Stomach (tissue), 9 donors: Measurements from ENCODE around the gene BORCS5. TPM values are rescaled to one million over a fixed set of nuclear protein-coding genes. Genes with fewer than 3 reads are reported as not detected.
A peak's percentile ranks its signal among the peaks of the same experiment; 100 is the strongest.

Experiments used
- DNase-seq, 2 donors: peaks; one replicate each; pipeline versions ENCODE4 v3.0.0 to v3.0.0-alpha.2; 2013 to 2019
- H3K27ac ChIP-seq, 5 donors: fragments of 200-600 bp in 4 of 5; sonication (generic) in 4 of 5; one replicate each; pipeline ENCODE4 v1.5.1; 2013 to 2019; ENCODE audit warnings: mild to moderate bottlenecking in 1 of 5, moderate library complexity in 1 of 5
- H3K27me3 ChIP-seq, 3 donors: fragments of 200-600 bp; sonication (generic); one replicate each; pipeline ENCODE4 v1.5.1; 2017 to 2019; ENCODE audit warnings: mixed run types in 1 of 3
- H3K36me3 ChIP-seq, 4 donors: fragments of 200-600 bp; sonication (generic); 1 replicate in 3 of 4; 2 replicates in 1 of 4; pipeline ENCODE4 v1.5.1; 2016 to 2019
- H3K4me1 ChIP-seq, 4 donors: fragments of 200-600 bp; sonication (generic); one replicate each; pipeline ENCODE4 v1.5.1; 2016 to 2019
- H3K4me3 ChIP-seq, 4 donors: fragments of 200-600 bp; sonication (generic) in 3 of 4; one replicate each; pipeline ENCODE4 v1.5.1; 2016 to 2019; ENCODE audit warnings: mild to moderate bottlenecking in 1 of 4
- H3K9me3 ChIP-seq, 4 donors: fragments of 200-600 bp; sonication (generic); one replicate each; pipeline ENCODE4 v1.5.1; 2016 to 2019
- CTCF ChIP-seq, 7 experiments: fragments of 450-650 bp in 4 of 7; fragments of 200-600 bp in 3 of 7; sonication (generic) in 3 of 7; IDR thresholded peaks; one replicate each; pipeline ENCODE4 v1.5.1; 2016 to 2019; ENCODE audit warnings: antibody characterized with exemption in 7 of 7, control low read depth in 2 of 7, mild to moderate bottlenecking in 1 of 7
- EP300 ChIP-seq: sonication (generic); formaldehyde crosslinking; IDR thresholded peaks from one replicate; pipeline ENCODE4 v1.6.1; 2017; ENCODE audit warnings: antibody characterized with exemption
- POLR2A ChIP-seq, 4 donors: fragments of 450-650 bp; IDR thresholded peaks; one replicate each; pipeline ENCODE4 v1.6.1; 2016; ENCODE audit warnings: antibody characterized with exemption in 4 of 4, control low read depth in 2 of 4, mild to moderate bottlenecking in 1 of 4, moderate library complexity in 1 of 4
- POLR2AphosphoS5 ChIP-seq, 3 donors: sonication (generic); formaldehyde crosslinking; IDR thresholded peaks; one replicate each; pipeline ENCODE4 v1.6.1; 2016; ENCODE audit warnings: antibody characterized with exemption in 3 of 3
- WGBS, 5 donors: extraction: QIAGEN DNeasy Blood & Tissue Kit in 3 of 5; methylation state at CpG; one replicate each; pipeline versions ENCODE4 v1.1.5 to v1.1.7; 2013 to 2018; 5-methylcytosine and 5-hydroxymethylcytosine counted together
- intact Hi-C: fragments of 100-400 bp; cut with DNase I; formaldehyde crosslinking; loops from one replicate; pipeline ENCODE4 v1.15.1; 2023; ENCODE audit warnings: low total_unique reads
- polyA plus RNA-seq, 3 donors: library from polyadenylated mRNA; stranded (reverse); fragments of 200-250 nt; gene quantifications; one replicate each; pipeline ENCODE4 v1.2.3, GENCODE V29; 2013
- total RNA-seq, 5 donors: library from RNA; depleted of rRNA; stranded (reverse); fragments of >200 nt; gene quantifications; one replicate each; pipeline versions ENCODE4 v1.1.0 to v1.2.3, GENCODE V29; 2014 to 2016
- donor health status: healthy with polysubstance abuse.
- donor health status: Bipolar disorder and iron deficiency.
- donor health status: healthy.

Gene BORCS5
- total and polyA plus RNA-seq, 8 donors, result 1.3 to 49.0 (median 7.5) TPM

- TF ChIP-seq POLR2AphosphoS5 (IDR thresholded peaks at IDR 0.05) (no peak), CTCF (IDR thresholded peaks at IDR 0.05) (no peak), POLR2A (IDR thresholded peaks at IDR 0.05) (no peak), EP300 (no peak)
- Histone ChIP-seq H3K27me3 (no peaks in the 10 kb centered on the region), H3K4me3 (no peak overlapping the region), H3K9me3 (no peaks in the 10 kb centered on the region), H3K36me3 (peaks cover 0 to 17% (median 5%) of the 10 kb centered on the region in 4 donors), H3K27ac (no peak overlapping the region), H3K4me1 (peaks cover 5 to 33% (median 9%) of the 10 kb centered on the region in 4 donors)
- WGBS, 5 donors, result 68 to 78% (median 75%) methylated on average over 5 of the region's 5 CpGs
- DNase-seq, result no peak
- intact Hi-C loops, result no loop called here
These were observed 155.2 kb downstream of the BORCS5 start for GRCh38 chr12:12511895-12512711.

- TF ChIP-seq EP300 (no peak), CTCF (IDR thresholded peaks at IDR 0.05) (no peak), POLR2A (IDR thresholded peaks at IDR 0.05) (no peak), POLR2AphosphoS5 (IDR thresholded peaks at IDR 0.05) (no peak)
- DNase-seq, result no peak
- H3K9me3 ChIP-seq, result no peaks in the 10 kb centered on the region
- no peak overlapping the region for H3K27ac ChIP-seq
- H3K36me3 ChIP-seq, result peaks cover 0 to 23% (median 16%) of the 10 kb centered on the region in 4 donors
- intact Hi-C loops, result no loop called here
- no peaks in the 10 kb centered on the region for H3K27me3 ChIP-seq
- no peak overlapping the region for H3K4me3 ChIP-seq
- H3K4me1 ChIP-seq, result peaks cover 0 to 34% (median 4%) of the 10 kb centered on the region in 4 donors
- 77 to 97% (median 94%) methylated on average over 3 of the region's 3 CpGs for WGBS, 5 donors
These were observed 156.6 kb downstream of the BORCS5 start for GRCh38 chr12:12513416-12514006.

- intact Hi-C loops, result no loop called here
- H3K27ac ChIP-seq, result peak overlapping the region in 4 of 5 donors; percentile 48 to 70 (median 64)
- no peaks in the 10 kb centered on the region for H3K9me3 ChIP-seq
- H3K36me3 ChIP-seq, result peaks cover 0 to 30% (median 24%) of the 10 kb centered on the region in 4 donors
- TF ChIP-seq POLR2AphosphoS5 (IDR thresholded peaks at IDR 0.05) (no peak), CTCF (IDR thresholded peaks at IDR 0.05) (no peak), POLR2A (IDR thresholded peaks at IDR 0.05) (no peak), EP300 (no peak)
- no peaks in the 10 kb centered on the region for H3K27me3 ChIP-seq
- no peak for DNase-seq
- 87 to 95% (median 93%) methylated on average over 3 of the region's 3 CpGs for WGBS, 5 donors
- no peak overlapping the region for H3K4me3 ChIP-seq
- H3K4me1 ChIP-seq, result peaks cover 0 to 52% (median 25%) of the 10 kb centered on the region in 4 donors
These were observed 161.6 kb downstream of the BORCS5 start for GRCh38 chr12:12518464-12518845.

GRCh38 chr12:12518919-12519318 lies 162.0 kb downstream of the BORCS5 start:
- no peaks in the 10 kb centered on the region for H3K27me3 ChIP-seq
- WGBS, 5 donors, result 60 to 69% (median 63%) methylated on average over 4 of the region's 4 CpGs
- TF ChIP-seq POLR2A (IDR thresholded peaks at IDR 0.05) (no peak), EP300 (no peak), CTCF (IDR thresholded peaks at IDR 0.05) (no peak), POLR2AphosphoS5 (IDR thresholded peaks at IDR 0.05) (no peak)
- no peak for DNase-seq
- H3K27ac ChIP-seq, result peak overlapping the region in 3 of 5 donors; percentile 48 to 70 (median 57)
- H3K4me3 ChIP-seq, result no peak overlapping the region
- peaks cover 0 to 29% (median 24%) of the 10 kb centered on the region in 4 donors for H3K36me3 ChIP-seq
- intact Hi-C loops, result no loop called here
- no peaks in the 10 kb centered on the region for H3K9me3 ChIP-seq
- H3K4me1 ChIP-seq, result peaks cover 0 to 57% (median 25%) of the 10 kb centered on the region in 4 donors

Other genes with a start within 250 kb of the BORCS5 start
- gene LRP6, start 90.0 kb upstream of the BORCS5 start, total RNA-seq, result 100 to 1,000 TPM in 1 of 5 donors, 10 to 100 TPM in 4; 36.2 to 113 (median 40.3) TPM
- 1 to 10 TPM; 2.7 to 4.1 (median 3.2) TPM for gene LRP6, start 90.0 kb upstream of the BORCS5 start, polyA plus RNA-seq
- gene MANSC1, start 6.8 kb upstream of the BORCS5 start, total RNA-seq, result 10 to 100 TPM in 2 of 5 donors, 1 to 10 TPM in 2, under 1 TPM in 1; 0.29 to 35.7 (median 8.8) TPM
- 10 to 100 TPM in 2 of 3 donors, 1 to 10 TPM in 1; 7.8 to 16.5 (median 10.2) TPM for gene MANSC1, start 6.8 kb upstream of the BORCS5 start, polyA plus RNA-seq
- gene DUSP16, start 205.8 kb downstream of the BORCS5 start, total RNA-seq, result 10 to 100 TPM; 11.3 to 34.8 (median 32.0) TPM
- gene DUSP16, start 205.8 kb downstream of the BORCS5 start, polyA plus RNA-seq, result 10 to 100 TPM in 2 of 3 donors, 1 to 10 TPM in 1; 4.9 to 16.0 (median 13.4) TPM